ENCODE data around the gene ARID5B.

Gene ARID5B

GRCh38 chr10:62056219-62056618, 154.7 kb downstream of the ARID5B start:
- no peak for DNase-seq

- DNase-seq, result no peak
These were observed 155.2 kb downstream of the ARID5B start for GRCh38 chr10:62056698-62057097.

GRCh38 chr10:62057359-62057758, 155.9 kb downstream of the ARID5B start:
- DNase-seq, result no peak

- DNase-seq, result no peak
These were observed 156.4 kb downstream of the ARID5B start for GRCh38 chr10:62057850-62058249.

- no peak for DNase-seq
These were observed 157.0 kb downstream of the ARID5B start for GRCh38 chr10:62058476-62058875.

GRCh38 chr10:62058896-62059216, 157.4 kb downstream of the ARID5B start:
- DNase-seq, result no peak

- no peak for DNase-seq
These were observed 157.9 kb downstream of the ARID5B start for GRCh38 chr10:62059217-62059920.

GRCh38 chr10:62062028-62062427, 160.5 kb downstream of the ARID5B start:
- no peak for DNase-seq

GRCh38 chr10:62062752-62063512, 161.4 kb downstream of the ARID5B start:
- no peak for DNase-seq

GRCh38 chr10:62063795-62064472, 162.4 kb downstream of the ARID5B start:
- DNase-seq, result no peak

- no peak for DNase-seq
These were observed 166.1 kb downstream of the ARID5B start for GRCh38 chr10:62067560-62067959.

GRCh38 chr10:62068464-62068863, 167.0 kb downstream of the ARID5B start:
- DNase-seq, result no peak

GRCh38 chr10:62069452-62070178, 168.1 kb downstream of the ARID5B start:
- DNase-seq, result no peak

GRCh38 chr10:62071846-62072281, 170.4 kb downstream of the ARID5B start:
- no peak for DNase-seq

GRCh38 chr10:62072901-62073300, 171.4 kb downstream of the ARID5B start:
- no peak for DNase-seq

GRCh38 chr10:62073429-62073828, 171.9 kb downstream of the ARID5B start:
- no peak for DNase-seq

- no peak for DNase-seq
These were observed 173.9 kb downstream of the ARID5B start for GRCh38 chr10:62075414-62075813.

- no peak for DNase-seq
These were observed 174.4 kb downstream of the ARID5B start for GRCh38 chr10:62075912-62076311.

GRCh38 chr10:62076891-62077290, 175.4 kb downstream of the ARID5B start:
- DNase-seq, result no peak

- no peak for DNase-seq
These were observed 176.0 kb downstream of the ARID5B start for GRCh38 chr10:62077330-62078015.

- no peak for DNase-seq
These were observed 178.5 kb downstream of the ARID5B start for GRCh38 chr10:62079885-62080559.

- no peak for DNase-seq
These were observed 179.4 kb downstream of the ARID5B start for GRCh38 chr10:62080905-62081304.

Measured in activated CD8-positive, alpha-beta memory T cell treated with anti-CD3 and anti-CD28 coated beads, Interleukin-2, amount 50 U/mL, for 4 hours (primary cell).